Measurements from ENCODE around the gene ZC2HC1C.
A peak's percentile ranks its signal among the peaks of the same experiment; 100 is the strongest.
"Not testable (repeated sequence)": the region's sequence is repeated elsewhere in the genome, so short reads cannot be mapped to it uniquely, and the experiment has no call there.

The ZC2HC1C gene

DNA sequence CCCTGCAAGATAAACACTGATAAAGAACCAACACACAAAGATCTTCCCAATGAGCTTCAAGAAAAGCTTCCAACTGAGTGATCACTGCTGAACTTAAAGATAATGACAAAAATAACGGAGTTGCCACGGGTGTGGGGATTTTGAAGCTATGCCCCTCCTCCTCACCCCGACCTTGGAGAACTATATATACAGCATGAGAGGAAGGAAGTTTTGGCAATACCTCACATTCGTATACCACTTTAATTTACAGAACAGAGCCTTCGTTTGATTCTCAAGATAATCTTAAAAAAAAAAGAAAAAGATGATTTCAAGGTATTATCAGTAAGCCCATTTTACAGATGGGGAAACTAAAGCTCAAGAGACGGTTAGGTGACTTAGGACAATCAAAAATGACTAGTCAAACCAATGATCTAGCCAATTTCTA, 56.7 kb downstream of the ZC2HC1C start:
- TF ChIP-seq, protein P1, sequence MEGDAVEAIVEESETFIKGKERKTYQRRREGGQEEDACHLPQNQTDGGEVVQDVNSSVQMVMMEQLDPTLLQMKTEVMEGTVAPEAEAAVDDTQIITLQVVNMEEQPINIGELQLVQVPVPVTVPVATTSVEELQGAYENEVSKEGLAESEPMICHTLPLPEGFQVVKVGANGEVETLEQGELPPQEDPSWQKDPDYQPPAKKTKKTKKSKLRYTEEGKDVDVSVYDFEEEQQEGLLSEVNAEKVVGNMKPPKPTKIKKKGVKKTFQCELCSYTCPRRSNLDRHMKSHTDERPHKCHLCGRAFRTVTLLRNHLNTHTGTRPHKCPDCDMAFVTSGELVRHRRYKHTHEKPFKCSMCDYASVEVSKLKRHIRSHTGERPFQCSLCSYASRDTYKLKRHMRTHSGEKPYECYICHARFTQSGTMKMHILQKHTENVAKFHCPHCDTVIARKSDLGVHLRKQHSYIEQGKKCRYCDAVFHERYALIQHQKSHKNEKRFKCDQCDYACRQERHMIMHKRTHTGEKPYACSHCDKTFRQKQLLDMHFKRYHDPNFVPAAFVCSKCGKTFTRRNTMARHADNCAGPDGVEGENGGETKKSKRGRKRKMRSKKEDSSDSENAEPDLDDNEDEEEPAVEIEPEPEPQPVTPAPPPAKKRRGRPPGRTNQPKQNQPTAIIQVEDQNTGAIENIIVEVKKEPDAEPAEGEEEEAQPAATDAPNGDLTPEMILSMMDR (conservative IDR thresholded peaks at IDR 0.05; ENCODE audit: control insufficient read depth, insufficient read depth, low read depth, low read length): no peak
- no peak for DNase-seq (ENCODE audit: low read depth)
- peak overlapping the region; percentile 79 for H3K4me3 ChIP-seq (ENCODE audit: control insufficient read depth, low read depth, low read length)

DNA sequence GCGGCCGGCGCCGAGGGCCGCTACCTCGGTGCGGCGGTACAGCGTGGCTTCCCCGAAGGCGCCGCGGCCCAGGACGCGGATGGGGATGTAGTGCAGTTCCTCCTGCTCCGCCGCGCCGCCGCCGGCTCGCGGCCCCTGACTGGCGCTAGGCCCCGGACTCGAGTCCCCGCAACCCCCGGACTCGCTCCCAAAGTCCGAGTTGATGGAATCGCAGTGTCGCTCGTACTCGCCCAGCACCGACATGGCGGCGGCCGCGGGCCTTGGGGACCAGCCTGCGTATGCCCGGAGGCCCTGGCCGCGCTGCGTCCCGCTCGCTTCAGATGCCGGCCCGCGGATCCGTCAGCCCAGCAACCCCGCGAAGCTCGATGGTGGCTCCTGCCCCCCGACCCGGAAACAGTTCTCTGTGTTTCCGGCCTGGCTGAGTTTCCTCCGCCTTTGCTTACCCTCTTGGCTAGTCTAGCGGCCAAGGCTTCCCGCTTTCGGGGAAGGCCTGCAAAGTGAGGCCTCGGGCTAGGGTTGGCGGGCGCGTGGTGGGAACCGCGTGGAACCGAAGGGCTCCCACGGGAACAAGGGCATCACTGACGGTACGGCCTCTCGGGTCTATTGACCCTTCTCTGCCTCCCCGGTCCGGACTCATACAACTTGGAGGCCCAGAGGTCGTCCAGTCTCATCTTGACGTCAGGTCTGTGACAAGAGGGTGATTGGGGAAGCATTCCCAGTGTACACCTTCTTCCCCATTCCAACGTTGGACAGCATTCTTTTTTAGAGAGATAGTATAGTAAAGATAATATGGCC, 57.4 kb downstream of the ZC2HC1C start, which contains the start of gene NEK9:
NEK9 (minus strand) TSS at position 370 of the 795 bp plus-strand sequence; CDS start at position 243, 127 bp downstream.
- TF ChIP-seq, protein P1 (conservative IDR thresholded peaks at IDR 0.05; ENCODE audit: control insufficient read depth, insufficient read depth, low read depth, low read length): no peak
- DNase-seq (ENCODE audit: low read depth): peak; percentile 84
- H3K4me3 ChIP-seq (ENCODE audit: control insufficient read depth, low read depth, low read length): peak within 1 kb of the TSS; percentile 79

DNA sequence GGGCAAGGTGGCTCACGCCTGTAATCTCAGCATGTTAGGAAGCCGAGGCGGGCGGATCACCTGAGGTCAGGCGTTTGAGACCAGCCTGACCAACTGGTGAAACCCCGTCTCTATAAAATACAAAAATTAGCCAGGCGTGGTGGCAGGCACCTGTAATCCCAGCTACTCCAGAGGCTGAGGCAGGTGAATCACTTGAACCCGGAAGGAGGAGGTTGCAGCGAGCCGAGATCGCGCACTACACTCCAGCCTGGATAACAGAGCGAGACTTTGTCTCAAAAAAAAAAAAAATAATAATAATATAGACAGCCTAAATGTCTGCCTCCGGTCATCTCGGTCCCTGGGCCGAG, 58.0 kb downstream of the ZC2HC1C start:
- DNase-seq (ENCODE audit: low read depth): not testable (repeated sequence)
- H3K4me3 ChIP-seq (ENCODE audit: control insufficient read depth, low read depth, low read length): peak overlapping the region; percentile 79

DNA sequence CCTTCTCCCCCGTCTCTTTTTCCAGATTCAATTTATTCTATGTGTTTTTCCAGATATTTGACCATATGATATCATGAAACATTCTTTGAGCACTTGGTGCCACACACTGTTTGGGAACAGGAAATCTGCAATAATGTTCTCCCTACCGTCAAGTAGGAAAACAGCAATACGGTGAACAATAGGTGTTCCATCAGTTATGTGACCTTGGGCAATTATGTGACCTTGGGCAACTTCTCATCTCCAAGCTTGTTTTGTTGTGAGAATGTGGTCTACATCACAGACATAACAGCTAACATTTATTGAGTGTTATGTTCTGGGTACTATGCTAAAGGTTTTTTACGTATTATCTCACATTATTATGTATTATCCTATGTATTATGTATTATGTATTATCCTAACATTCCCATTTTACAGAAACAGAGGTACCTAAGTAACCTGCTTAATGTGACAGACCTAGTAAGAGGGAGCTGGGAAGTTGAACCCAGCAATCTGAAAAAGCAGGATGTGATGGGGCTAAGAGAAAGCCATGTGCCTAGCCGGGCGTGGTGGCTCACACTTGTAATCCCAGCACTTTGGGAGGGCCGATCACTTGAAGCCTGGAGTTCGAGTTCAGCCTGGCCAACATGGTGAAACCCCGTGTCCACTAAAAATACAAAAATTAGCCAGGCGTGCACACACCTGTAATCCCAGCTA, 58.6 kb downstream of the ZC2HC1C start:
- H3K4me3 ChIP-seq (ENCODE audit: control insufficient read depth, low read depth, low read length): peak overlapping the region; percentile 79
- DNase-seq (ENCODE audit: low read depth): no peak
- TF ChIP-seq, protein P1 (conservative IDR thresholded peaks at IDR 0.05; ENCODE audit: control insufficient read depth, insufficient read depth, low read depth, low read length): no peak

DNA sequence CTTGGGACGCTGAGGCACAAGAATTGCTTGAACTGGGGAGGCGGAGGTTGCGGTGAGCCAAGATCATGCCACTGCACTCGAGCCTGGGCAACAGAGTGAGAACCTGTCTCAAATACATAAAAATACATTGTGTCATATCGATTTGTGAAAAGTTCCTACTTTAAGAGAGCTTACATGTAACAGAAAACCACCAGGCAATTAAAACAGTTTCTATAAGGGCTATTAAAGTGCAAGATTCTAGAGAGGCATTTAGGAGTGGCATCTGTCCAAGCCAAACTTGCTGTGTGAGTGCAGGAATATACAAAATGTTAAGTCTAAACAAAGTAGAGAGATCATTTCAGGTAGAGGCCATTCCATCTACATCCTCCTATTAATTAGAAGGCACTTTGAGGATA, 59.2 kb downstream of the ZC2HC1C start:
- TF ChIP-seq, protein P1 (conservative IDR thresholded peaks at IDR 0.05; ENCODE audit: control insufficient read depth, insufficient read depth, low read depth, low read length): no peak
- no peak overlapping the region for H3K4me3 ChIP-seq (ENCODE audit: control insufficient read depth, low read depth, low read length)

More for the DNA sequence above, 59.2 kb downstream of the ZC2HC1C start:
- no peak for DNase-seq (ENCODE audit: low read depth)
